CD4-positive, alpha-beta T cell treated with Interferon alpha-2 for 1 hour (primary cell): ENCODE measurements around the gene TRPV2.
"Not testable (repeated sequence)": the region's sequence is repeated elsewhere in the genome, so short reads cannot be mapped to it uniquely, and the experiment has no call there.

ENCODE experiments used
- DNase-seq, 2 donors: peaks; one replicate each; pipeline ENCODE4 v3.0.0-alpha.2; 2020 to 2022

The TRPV2 gene

GRCh38 chr17:16435925-16436886 lies 20.8 kb downstream of the TRPV2 start:
- no peak for DNase-seq

GRCh38 chr17:16437083-16437482 lies 21.7 kb downstream of the TRPV2 start:
- DNase-seq: no peak

GRCh38 chr17:16438173-16438556 lies 22.8 kb downstream of the TRPV2 start:
- DNase-seq: no peak

- peak; percentile 97 to 98 for DNase-seq
These were observed 23.4 kb downstream of the TRPV2 start for GRCh38 chr17:16438557-16439302.

GRCh38 chr17:16439303-16439791 lies 24.0 kb downstream of the TRPV2 start:
- peak; percentile 63 to 67 for DNase-seq

- peak; percentile 55 to 67 for DNase-seq
These were observed 24.5 kb downstream of the TRPV2 start for GRCh38 chr17:16439811-16440351.

GRCh38 chr17:16440354-16440753 lies 25.0 kb downstream of the TRPV2 start:
- DNase-seq: not testable (repeated sequence)

GRCh38 chr17:16440901-16441629 lies 25.7 kb downstream of the TRPV2 start:
- no peak for DNase-seq

GRCh38 chr17:16442141-16442540 lies 26.8 kb downstream of the TRPV2 start:
- DNase-seq: no peak

- DNase-seq: no peak
These were observed 27.5 kb downstream of the TRPV2 start for GRCh38 chr17:16442594-16443510.

GRCh38 chr17:16443511-16444257 lies 28.3 kb downstream of the TRPV2 start:
- DNase-seq: no peak

- DNase-seq: no peak
These were observed 29.0 kb downstream of the TRPV2 start for GRCh38 chr17:16444258-16444886.

- no peak for DNase-seq
These were observed 31.1 kb downstream of the TRPV2 start for GRCh38 chr17:16446338-16446983.

GRCh38 chr17:16447676-16448075 lies 32.3 kb downstream of the TRPV2 start:
- DNase-seq: no peak

GRCh38 chr17:16448490-16448889 lies 33.1 kb downstream of the TRPV2 start:
- DNase-seq: no peak

GRCh38 chr17:16449121-16449570 lies 33.8 kb downstream of the TRPV2 start:
- no peak for DNase-seq

- DNase-seq: no peak
These were observed 34.7 kb downstream of the TRPV2 start for GRCh38 chr17:16450028-16450427.

- not testable (repeated sequence) for DNase-seq
These were observed 36.9 kb downstream of the TRPV2 start for GRCh38 chr17:16452268-16452667.

GRCh38 chr17:16453493-16453851 lies 38.1 kb downstream of the TRPV2 start:
- no peak for DNase-seq
